ENCODE data around the gene CDK14.

CDK14 gene

GRCh38 chr7:90858546-90858945 is 262.4 kb downstream of the CDK14 start:
- no peak for ATAC-seq (ENCODE audit: insufficient read depth, low read depth)
- H3K79me2 ChIP-seq (ENCODE audit: insufficient read depth, low read length), result no peaks in the 10 kb centered on the region

GRCh38 chr7:90859521-90859920 is 263.4 kb downstream of the CDK14 start:
- DNase-seq, result no peak
- Histone ChIP-seq H3K9ac (ENCODE audit: low read depth, low read length) (no peak overlapping the region), H3K79me2 (ENCODE audit: insufficient read depth, low read length) (no peaks in the 10 kb centered on the region), H3K36me3 (ENCODE audit: insufficient read depth, low read length) (no peaks in the 10 kb centered on the region), H4K20me1 (ENCODE audit: insufficient read depth, low read length) (no peaks in the 10 kb centered on the region), H3K27me3 (ENCODE audit: insufficient read depth, low read length, poor library complexity) (no peaks in the 10 kb centered on the region), H3K4me3 (ENCODE audit: low read depth in 1 of 2, low read length in 2 of 2) (no peak overlapping the region), H3K27ac (ENCODE audit: low read length) (no peak overlapping the region), H3K4me2 (ENCODE audit: insufficient read depth, low read length) (no peak overlapping the region), H3K4me1 (ENCODE audit: insufficient read depth, low read length) (no peaks in the 10 kb centered on the region), H3K9me3 (ENCODE audit: insufficient read depth, low read length, severe bottlenecking) (no peaks in the 10 kb centered on the region), H2AFZ (ENCODE audit: low read depth, low read length) (no peak overlapping the region)
- ATAC-seq (ENCODE audit: insufficient read depth, low read depth), result no peak
- no peak for TF ChIP-seq CTCF (IDR thresholded peaks at IDR 0.05; ENCODE audit: borderline replicate concordance, extremely low read depth, low read length, poor library complexity, severe bottlenecking)

More at GRCh38 chr7:90858546-90858945, 262.4 kb downstream of the CDK14 start:
- Histone ChIP-seq H3K4me2 (ENCODE audit: insufficient read depth, low read length) (no peak overlapping the region), H3K9me3 (ENCODE audit: insufficient read depth, low read length, severe bottlenecking) (no peaks in the 10 kb centered on the region), H3K27ac (ENCODE audit: low read length) (no peak overlapping the region), H3K36me3 (ENCODE audit: insufficient read depth, low read length) (no peaks in the 10 kb centered on the region), H2AFZ (ENCODE audit: low read depth, low read length) (no peak overlapping the region), H3K4me3 (ENCODE audit: low read depth in 1 of 2, low read length in 2 of 2) (no peak overlapping the region), H3K9ac (ENCODE audit: low read depth, low read length) (no peak overlapping the region), H3K4me1 (ENCODE audit: insufficient read depth, low read length) (no peaks in the 10 kb centered on the region), H3K27me3 (ENCODE audit: insufficient read depth, low read length, poor library complexity) (no peaks in the 10 kb centered on the region), H4K20me1 (ENCODE audit: insufficient read depth, low read length) (no peaks in the 10 kb centered on the region)
- no peak for DNase-seq
- TF ChIP-seq EZH2 (IDR thresholded peaks at IDR 0.05; ENCODE audit: borderline replicate concordance, low read depth, low read length, severe bottlenecking) (no peak), CTCF (IDR thresholded peaks at IDR 0.05; ENCODE audit: borderline replicate concordance, extremely low read depth, low read length, poor library complexity, severe bottlenecking) (no peak)

GRCh38 chr7:90864088-90864487 is 268.0 kb downstream of the CDK14 start:
- Histone ChIP-seq H4K20me1 (ENCODE audit: insufficient read depth, low read length) (no peaks in the 10 kb centered on the region), H3K79me2 (ENCODE audit: insufficient read depth, low read length) (no peaks in the 10 kb centered on the region), H3K9ac (ENCODE audit: low read depth, low read length) (no peak overlapping the region), H2AFZ (ENCODE audit: low read depth, low read length) (no peak overlapping the region), H3K27ac (ENCODE audit: low read length) (no peak overlapping the region), H3K27me3 (ENCODE audit: insufficient read depth, low read length, poor library complexity) (no peaks in the 10 kb centered on the region), H3K4me2 (ENCODE audit: insufficient read depth, low read length) (no peak overlapping the region), H3K4me3 (ENCODE audit: low read depth in 1 of 2, low read length in 2 of 2) (no peak overlapping the region), H3K36me3 (ENCODE audit: insufficient read depth, low read length) (no peaks in the 10 kb centered on the region), H3K4me1 (ENCODE audit: insufficient read depth, low read length) (no peaks in the 10 kb centered on the region), H3K9me3 (ENCODE audit: insufficient read depth, low read length, severe bottlenecking) (no peaks in the 10 kb centered on the region)
- no peak for ATAC-seq (ENCODE audit: insufficient read depth, low read depth)
- TF ChIP-seq EZH2 (IDR thresholded peaks at IDR 0.05; ENCODE audit: borderline replicate concordance, low read depth, low read length, severe bottlenecking) (no peak), CTCF (IDR thresholded peaks at IDR 0.05; ENCODE audit: borderline replicate concordance, extremely low read depth, low read length, poor library complexity, severe bottlenecking) (no peak)
- no peak for DNase-seq

- H3K36me3 ChIP-seq (ENCODE audit: insufficient read depth, low read length), result no peaks in the 10 kb centered on the region
- H3K4me1 ChIP-seq (ENCODE audit: insufficient read depth, low read length), result no peaks in the 10 kb centered on the region
- no peaks in the 10 kb centered on the region for H3K9me3 ChIP-seq (ENCODE audit: insufficient read depth, low read length, severe bottlenecking)
- H3K4me3 ChIP-seq (ENCODE audit: low read depth in 1 of 2, low read length in 2 of 2), result no peak overlapping the region
- H3K27me3 ChIP-seq (ENCODE audit: insufficient read depth, low read length, poor library complexity), result no peaks in the 10 kb centered on the region
- no peak overlapping the region for H3K9ac ChIP-seq (ENCODE audit: low read depth, low read length)
- ATAC-seq (ENCODE audit: insufficient read depth, low read depth), result no peak
- no peak overlapping the region for H2AFZ ChIP-seq (ENCODE audit: low read depth, low read length)
- H3K27ac ChIP-seq (ENCODE audit: low read length), result no peak overlapping the region
- H3K79me2 ChIP-seq (ENCODE audit: insufficient read depth, low read length), result no peaks in the 10 kb centered on the region
- H4K20me1 ChIP-seq (ENCODE audit: insufficient read depth, low read length), result no peaks in the 10 kb centered on the region
- no peak overlapping the region for H3K4me2 ChIP-seq (ENCODE audit: insufficient read depth, low read length)
- no peak for TF ChIP-seq CTCF (IDR thresholded peaks at IDR 0.05; ENCODE audit: borderline replicate concordance, extremely low read depth, low read length, poor library complexity, severe bottlenecking)
- no peak for TF ChIP-seq EZH2 (IDR thresholded peaks at IDR 0.05; ENCODE audit: borderline replicate concordance, low read depth, low read length, severe bottlenecking)
- no peak for DNase-seq
Measured at GRCh38 chr7:90869335-90869734, 273.2 kb downstream of the CDK14 start.

Measured in DND-41 (cell line).